Caco-2 (cell line): Measurements from ENCODE around the gene TCEAL2. TPM values are rescaled to one million over a fixed set of nuclear protein-coding genes. Genes with fewer than 3 reads are reported as not detected.

Experiments
- BruUV-seq: library from RNA; stranded (reverse); fragments of 400-500 nt; replicated peaks from 2 replicates; lab custom pipeline; 2021; lab: Mats Ljungman, UMichigan
- CTCF ChIA-PET: fragments of 300-600 bp; sonication (Branson Sonifier 250); formaldehyde crosslinking; loops from one replicate; lab custom pipeline; 2022; ENCODE audit warnings: antibody characterized with exemption; lab: Charles Lee
- POLR2A ChIA-PET: fragments of 300-600 bp; sonication (Branson Sonifier 250); formaldehyde crosslinking; loops from one replicate; lab custom pipeline; 2022; ENCODE audit warnings: antibody characterized with exemption; lab: Charles Lee
- DNase-seq, 2 experiments: peaks; one replicate each; pipeline versions ENCODE4 v3.0.0 to v3.0.0-alpha.2; 2020 to 2022
- H3K27me3 ChIP-seq: replicated peaks from 2 replicates; pipeline ENCODE4 v1.6.0; 2011; ENCODE audit warnings: low read length; ENCODE audit not compliant: control insufficient read depth, insufficient read depth
- H3K36me3 ChIP-seq: 2 replicates; pipeline ENCODE4 v1.5.1; 2011; ENCODE audit warnings: low read length; ENCODE audit not compliant: control insufficient read depth, insufficient read depth
- H3K4me1 ChIP-seq: fragments of 250-450 bp; sonication (Bioruptor Pico); 2 replicates; pipeline ENCODE4 v1.5.1; 2020; ENCODE audit warnings: mild to moderate bottlenecking
- H3K4me3 ChIP-seq: 2 replicates; pipeline ENCODE4 v1.5.1; 2011; ENCODE audit warnings: low read depth, mild to moderate bottlenecking, control low read depth, low read length
- H3K9me3 ChIP-seq: fragments of 250-450 bp; sonication (Bioruptor Pico); 2 replicates; pipeline ENCODE4 v1.5.1; 2020; ENCODE audit warnings: mild to moderate bottlenecking, moderate library complexity
- H3K27ac Mint-ChIP-seq: one replicate; pipeline ENCODE4 v1.8.0; 2022; ENCODE audit warnings: mixed read lengths; ENCODE audit not compliant: unreplicated experiment
- H3K27me3 Mint-ChIP-seq: one replicate; pipeline ENCODE4 v1.8.0; 2022; ENCODE audit warnings: mixed read lengths; ENCODE audit not compliant: insufficient read depth, unreplicated experiment
- H3K36me3 Mint-ChIP-seq: one replicate; pipeline ENCODE4 v1.8.0; 2022; ENCODE audit warnings: mild to moderate bottlenecking, mixed read lengths; ENCODE audit not compliant: insufficient read depth, unreplicated experiment
- H3K4me1 Mint-ChIP-seq: one replicate; pipeline ENCODE4 v1.8.0; 2022; ENCODE audit warnings: low read depth, mixed read lengths; ENCODE audit not compliant: unreplicated experiment
- H3K4me3 Mint-ChIP-seq: one replicate; pipeline ENCODE4 v1.8.0; 2022; ENCODE audit warnings: mild to moderate bottlenecking, moderate library complexity, mixed read lengths; ENCODE audit not compliant: unreplicated experiment
- H3K9me3 Mint-ChIP-seq: one replicate; pipeline ENCODE4 v1.8.0; 2022; ENCODE audit warnings: mixed read lengths; ENCODE audit not compliant: unreplicated experiment
- intact Hi-C: fragments of 100-400 bp; cut with micrococcal nuclease; formaldehyde crosslinking; loops from one replicate; pipeline ENCODE4 v1.10.0; 2022; ENCODE audit not compliant: unreplicated experiment
- total RNA-seq: library from RNA; stranded (reverse); gene quantifications from 2 replicates; pipeline ENCODE4 v1.2.3, GENCODE V29; 2022
- TF ChIP-seq, protein P1 (sequence below), 2 experiments: fragments of 200-600 bp in 1 of 2; IDR thresholded peaks; 1 replicate in 1 of 2; 2 replicates in 1 of 2; pipeline versions ENCODE4 v1.5.1 to v1.8.0; 2011 to 2022; ENCODE audit warnings: antibody characterized with exemption in 1 of 2, control low read depth in 1 of 2, inconsistent platforms in 1 of 2, low read depth in 1 of 2, low read length in 1 of 2, mild to moderate bottlenecking in 1 of 2, moderate library complexity in 1 of 2; ENCODE audit not compliant: insufficient read depth in 1 of 2, severe bottlenecking in 1 of 2, unreplicated experiment in 1 of 2

The TCEAL2 gene
- total RNA-seq, 1 experiment from 2014 or later, result not detected

- no peak within 1 kb of the TSS for H3K27ac Mint-ChIP-seq
- intact Hi-C loops, result no loop called here
- H3K27me3 Mint-ChIP-seq, result peaks cover 3% of the 10 kb centered on the region
- H3K27me3 ChIP-seq, result no peaks in the 10 kb centered on the region
- H3K4me3 ChIP-seq, result no peak within 1 kb of the TSS
- no peaks in the 10 kb centered on the region for H3K4me1 ChIP-seq
- no peaks in the 10 kb centered on the region for H3K9me3 ChIP-seq
- ChIA-PET POLR2A (no interaction called here), CTCF (no interaction called here)
- H3K9me3 Mint-ChIP-seq, result no peaks in the 10 kb centered on the region
- DNase-seq, result no peak
- H3K4me1 Mint-ChIP-seq, result no peaks in the 10 kb centered on the region
- no peaks in the 10 kb centered on the region for H3K36me3 Mint-ChIP-seq
- no peaks in the 10 kb centered on the region for H3K36me3 ChIP-seq
- no TSS peak for BruUV-seq
- H3K4me3 Mint-ChIP-seq, result no peak within 1 kb of the TSS
- TF ChIP-seq, protein P1, sequence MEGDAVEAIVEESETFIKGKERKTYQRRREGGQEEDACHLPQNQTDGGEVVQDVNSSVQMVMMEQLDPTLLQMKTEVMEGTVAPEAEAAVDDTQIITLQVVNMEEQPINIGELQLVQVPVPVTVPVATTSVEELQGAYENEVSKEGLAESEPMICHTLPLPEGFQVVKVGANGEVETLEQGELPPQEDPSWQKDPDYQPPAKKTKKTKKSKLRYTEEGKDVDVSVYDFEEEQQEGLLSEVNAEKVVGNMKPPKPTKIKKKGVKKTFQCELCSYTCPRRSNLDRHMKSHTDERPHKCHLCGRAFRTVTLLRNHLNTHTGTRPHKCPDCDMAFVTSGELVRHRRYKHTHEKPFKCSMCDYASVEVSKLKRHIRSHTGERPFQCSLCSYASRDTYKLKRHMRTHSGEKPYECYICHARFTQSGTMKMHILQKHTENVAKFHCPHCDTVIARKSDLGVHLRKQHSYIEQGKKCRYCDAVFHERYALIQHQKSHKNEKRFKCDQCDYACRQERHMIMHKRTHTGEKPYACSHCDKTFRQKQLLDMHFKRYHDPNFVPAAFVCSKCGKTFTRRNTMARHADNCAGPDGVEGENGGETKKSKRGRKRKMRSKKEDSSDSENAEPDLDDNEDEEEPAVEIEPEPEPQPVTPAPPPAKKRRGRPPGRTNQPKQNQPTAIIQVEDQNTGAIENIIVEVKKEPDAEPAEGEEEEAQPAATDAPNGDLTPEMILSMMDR (IDR thresholded peaks at IDR 0.05; ENCODE audit: insufficient read depth in 1 of 2, low read depth in 1 of 2, low read length in 1 of 2, severe bottlenecking in 1 of 2, unreplicated experiment in 1 of 2), result no peak
Measured at GRCh38 chrX:102155806-102156179, 30.3 kb downstream of the TCEAL2 start, which contains the start of gene BEX5. TSS of gene BEX5 (minus strand) at chrX:102155977. CDS start at chrX:102154265, 1,712 bp downstream.

Other genes starting within 250 kb of the TCEAL2 start
- gene ZMAT1, start 193.7 kb upstream of the TCEAL2 start, total RNA-seq, result 0.12 and 0.14 TPM in 2 replicates
- not detected in 2 replicates for gene TCEAL6, start 16.8 kb downstream of the TCEAL2 start, total RNA-seq
- not detected in 2 replicates for gene BEX5, start 30.3 kb downstream of the TCEAL2 start, total RNA-seq
- not detected in 2 replicates for gene TCP11X1, start 89.6 kb downstream of the TCEAL2 start, total RNA-seq
- not detected in 2 replicates for gene NXF2, start 121.5 kb downstream of the TCEAL2 start, total RNA-seq